GM19239 (cell line): Measurements from ENCODE around the gene CLEC16A.
A peak's percentile ranks its signal among the peaks of the same experiment; 100 is the strongest.

Experiments used
- DNase-seq: peaks from one replicate; pipeline ENCODE4 v3.0.0; 2011; ENCODE audit warnings: low spot score; ENCODE audit not compliant: insufficient read length
- FAIRE-seq: peaks from 2 replicates; lab custom pipeline; 2011; peaks lifted over from hg19 to GRCh38; lab: Jason Lieb, UNC

CLEC16A gene

DNA sequence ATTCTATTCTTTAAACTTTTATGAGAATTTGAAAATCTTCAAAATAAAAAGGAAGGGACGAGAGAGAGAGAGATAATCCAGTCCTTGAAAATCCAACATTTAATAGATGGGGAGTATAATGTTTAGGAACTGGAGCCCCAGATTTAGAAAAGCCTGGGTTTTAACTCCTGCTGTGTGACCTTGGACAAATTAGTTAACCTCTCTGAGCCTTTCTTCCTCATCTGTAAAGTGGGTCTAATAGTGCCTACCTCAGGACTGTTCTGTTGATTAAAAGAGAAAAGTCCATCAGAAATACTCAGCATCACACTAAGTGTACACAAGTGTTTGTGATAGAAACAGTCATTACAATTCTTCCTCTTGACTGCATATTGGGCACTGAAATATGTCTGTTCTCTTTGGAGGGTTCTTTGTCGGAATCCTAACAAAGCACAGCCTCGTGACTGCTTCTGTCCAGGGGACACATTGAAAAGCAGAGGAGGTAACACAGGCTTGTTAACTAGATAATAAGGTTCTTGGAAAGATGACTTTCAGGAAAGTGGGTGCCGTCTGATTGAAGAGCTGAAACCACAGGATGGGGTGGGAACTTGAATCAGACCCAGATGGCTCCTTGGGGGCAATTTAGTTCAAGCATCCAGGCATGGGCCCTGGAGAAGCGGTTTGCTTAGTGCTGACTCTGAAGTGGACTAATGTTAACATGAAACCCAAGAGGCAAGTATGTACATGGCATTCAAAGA lies 128.2 kb downstream of the CLEC16A start:
- FAIRE-seq (no peak), DNase-seq (no peak)

- no peak for DNase-seq
- no peak for FAIRE-seq
Observed at GRCh38 chr16:11073407-11073999, 129.1 kb downstream of the CLEC16A start.

GRCh38 chr16:11074131-11074530 lies 129.8 kb downstream of the CLEC16A start:
- DNase-seq (no peak), FAIRE-seq (no peak)

GRCh38 chr16:11075163-11075562 lies 130.8 kb downstream of the CLEC16A start:
- FAIRE-seq: no peak

DNA sequence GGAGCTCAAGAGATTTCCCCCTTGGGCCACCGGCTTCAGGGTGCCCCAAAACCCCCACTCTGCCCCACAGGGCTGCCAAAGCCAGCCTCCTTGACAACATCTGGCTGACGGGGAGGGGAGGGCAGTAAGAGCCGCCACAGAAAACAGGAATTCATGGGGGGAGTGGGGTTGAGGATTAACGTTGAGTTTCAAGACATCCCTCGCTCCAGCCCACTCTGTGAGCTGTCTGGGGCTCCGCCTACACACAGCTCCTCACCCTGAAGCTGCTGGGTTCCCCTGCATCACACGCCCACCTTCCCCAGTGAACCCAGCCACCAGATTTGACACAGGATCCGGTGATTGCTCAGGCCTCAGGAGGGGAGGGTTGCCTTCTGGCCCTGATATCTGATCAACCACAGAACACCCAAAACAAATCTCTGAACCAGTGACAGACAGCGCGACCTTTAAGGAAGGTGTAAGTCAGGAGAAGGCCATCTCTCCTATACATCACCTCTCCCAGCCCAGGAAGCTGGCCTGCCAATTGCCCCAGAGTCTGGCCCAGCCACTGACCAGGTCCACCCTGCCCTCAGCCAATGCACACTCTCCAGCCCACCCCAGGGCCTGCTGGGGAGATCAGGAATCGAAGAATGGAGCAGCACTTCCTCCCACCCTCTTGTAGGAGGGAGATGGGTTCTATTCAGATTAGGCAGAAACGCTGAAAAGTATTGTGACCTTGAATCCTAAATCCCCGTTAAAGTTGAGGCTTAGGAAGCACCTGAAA lies 132.1 kb downstream of the CLEC16A start:
- DNase-seq (peak; percentile 75), FAIRE-seq (peak; percentile 86)

More at GRCh38 chr16:11075163-11075562, 130.8 kb downstream of the CLEC16A start:
- no peak for DNase-seq

GRCh38 chr16:11078812-11079459 lies 134.6 kb downstream of the CLEC16A start:
- no peak for DNase-seq
- peak; percentile 67 for FAIRE-seq

GRCh38 chr16:11079652-11080187 lies 135.4 kb downstream of the CLEC16A start:
- peak; percentile 77 for FAIRE-seq
- no peak for DNase-seq

- no peak for DNase-seq
- FAIRE-seq: peak; percentile 33
Observed at GRCh38 chr16:11080327-11080967, 136.1 kb downstream of the CLEC16A start.

- FAIRE-seq: no peak
Observed at GRCh38 chr16:11080999-11081630, 136.8 kb downstream of the CLEC16A start.

GRCh38 chr16:11082108-11082859 lies 137.9 kb downstream of the CLEC16A start:
- FAIRE-seq (no peak), DNase-seq (no peak)

More at GRCh38 chr16:11080999-11081630, 136.8 kb downstream of the CLEC16A start:
- DNase-seq: no peak

DNA sequence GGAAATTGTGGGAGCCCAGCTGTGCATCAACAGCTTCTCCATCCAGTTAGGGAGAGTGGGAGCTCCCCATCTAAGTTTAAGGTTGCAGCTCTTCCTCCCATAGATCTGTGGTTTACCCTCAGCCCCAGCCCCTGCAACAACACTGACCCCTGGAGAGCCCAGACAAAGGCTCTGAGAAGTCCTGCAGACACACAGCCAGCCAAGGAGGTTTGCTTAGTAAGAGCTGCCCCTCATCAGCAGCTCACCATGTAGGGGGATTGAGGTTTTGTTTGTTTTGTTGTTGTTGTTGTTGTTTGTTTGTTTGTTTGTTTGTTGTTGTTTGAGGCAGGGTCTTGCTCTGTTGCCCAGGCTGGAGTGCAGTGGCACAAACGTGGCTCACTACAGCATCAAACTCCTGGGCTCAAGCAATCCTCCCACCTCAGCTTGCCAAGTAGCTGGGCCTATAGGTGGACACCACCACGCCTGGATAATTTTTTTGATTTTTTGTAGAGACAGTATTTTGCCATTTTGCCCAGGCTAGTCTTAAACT lies 138.6 kb downstream of the CLEC16A start:
- no peak for DNase-seq
- no peak for FAIRE-seq

DNA sequence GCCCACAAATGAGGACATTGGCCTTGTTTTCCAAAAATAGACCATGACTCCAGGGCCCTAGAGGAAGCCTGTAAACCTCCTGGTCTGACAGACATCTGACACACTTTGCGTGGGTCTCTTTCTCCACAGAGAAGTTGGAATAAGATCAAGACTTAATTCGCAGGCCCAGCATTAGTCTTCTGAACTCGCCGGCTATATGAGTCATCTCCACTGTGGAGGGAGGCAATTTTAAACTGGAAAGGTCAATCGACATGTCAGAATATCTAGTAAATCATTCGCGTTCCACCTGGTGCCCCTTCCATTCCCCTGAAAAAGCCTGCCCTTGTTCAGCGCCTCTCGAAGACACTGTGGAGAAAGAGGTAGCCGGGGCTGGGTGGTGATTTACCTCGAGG lies 140.1 kb downstream of the CLEC16A start:
- DNase-seq: no peak
- FAIRE-seq: no peak

- FAIRE-seq (no peak), DNase-seq (no peak)
Observed at GRCh38 chr16:11084876-11085485, 140.6 kb downstream of the CLEC16A start.

DNA sequence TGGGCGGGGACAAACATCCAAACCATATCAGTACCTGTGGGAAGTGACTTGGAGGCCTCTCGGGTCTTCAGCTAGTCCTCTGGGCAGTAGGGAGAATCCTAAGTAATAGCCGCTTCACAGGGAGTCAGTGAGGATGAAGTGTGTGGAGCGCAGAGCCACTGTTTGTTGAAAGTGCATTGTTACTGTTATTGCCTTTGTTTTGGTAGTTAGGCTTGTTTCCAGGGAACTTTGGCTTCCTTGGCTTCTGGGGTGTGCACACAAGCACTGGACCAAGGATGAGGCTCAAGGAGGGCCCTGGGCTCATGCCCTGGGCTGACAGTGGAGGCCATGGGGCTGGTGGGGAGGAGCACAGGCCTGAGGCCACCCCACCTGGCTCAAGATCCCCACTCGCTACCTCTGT lies 141.6 kb downstream of the CLEC16A start:
- FAIRE-seq: no peak
- DNase-seq: no peak

DNA sequence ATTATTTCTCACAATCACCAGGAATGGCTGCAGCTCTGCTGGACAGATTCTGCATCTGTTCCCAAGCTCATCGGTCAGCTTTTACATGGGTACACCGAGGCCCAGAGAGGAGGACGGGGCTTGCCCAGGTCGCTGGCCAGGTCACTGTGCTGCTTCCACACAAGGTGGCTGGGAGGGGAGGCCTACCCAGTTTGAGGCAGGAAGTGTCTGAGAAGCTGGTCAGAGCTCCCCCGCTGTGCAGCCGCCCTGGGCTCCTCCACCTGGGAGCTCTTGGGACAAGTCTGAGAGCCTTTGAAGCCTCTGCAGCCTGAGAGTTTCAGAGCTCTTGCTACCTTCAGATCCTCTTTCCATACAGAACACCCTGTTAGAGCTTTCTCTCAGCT lies 143.3 kb downstream of the CLEC16A start:
- FAIRE-seq (no peak), DNase-seq (no peak)

DNA sequence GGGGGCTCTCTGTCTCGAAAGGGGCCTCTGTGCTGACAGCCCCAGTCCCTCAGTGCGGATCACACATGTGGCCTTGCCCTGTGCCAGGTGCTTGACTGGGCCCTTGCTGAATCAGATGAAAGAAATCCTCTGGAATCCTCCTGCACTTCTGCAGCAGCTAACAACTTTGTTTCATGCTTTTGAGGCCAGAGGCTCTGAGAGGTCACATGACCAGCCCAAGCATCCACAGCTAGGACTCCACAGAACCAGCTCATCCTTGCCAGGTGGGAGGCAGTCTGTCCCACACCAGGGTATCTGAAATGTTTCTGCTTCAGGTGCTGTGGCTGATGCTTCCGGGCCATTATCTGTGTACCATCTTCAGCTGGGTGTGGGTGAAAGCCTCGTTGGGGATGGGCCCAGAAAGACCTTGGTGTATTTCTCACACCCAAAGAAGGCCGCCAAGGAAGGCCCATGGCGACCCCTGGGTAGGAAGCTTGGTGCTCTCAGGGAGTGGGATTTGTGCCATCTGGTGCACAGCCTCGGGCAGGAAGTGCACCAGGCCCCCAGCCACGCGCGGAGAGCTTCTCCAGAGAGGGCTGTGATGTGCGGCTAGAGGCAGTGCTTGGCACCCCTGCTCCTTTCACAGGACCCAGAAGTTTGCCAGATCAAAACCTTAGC lies 143.8 kb downstream of the CLEC16A start:
- DNase-seq: no peak
- no peak for FAIRE-seq

- DNase-seq (no peak), FAIRE-seq (no peak)
Observed at GRCh38 chr16:11088831-11089230, 144.5 kb downstream of the CLEC16A start.
